DOHH2 (cell line): Measurements from ENCODE around the gene DNMBP.
A peak's percentile ranks its signal among the peaks of the same experiment; 100 is the strongest.

Experiments
- H3F3A ChIP-seq: fragments of 200-600 bp; sonication (generic), shearing (Covaris generic); 2 replicates; pipeline ENCODE4 v1.6.0; 2016; ENCODE audit warnings: antibody characterized with exemption, mild to moderate bottlenecking; ENCODE audit not compliant: control insufficient read depth, insufficient read depth
- H3K27ac ChIP-seq: fragments of 200-600 bp; sonication (generic); 2 replicates; pipeline ENCODE4 v1.5.1; 2014; ENCODE audit warnings: low read depth, mild to moderate bottlenecking, low read length, moderate library complexity
- H3K27me3 ChIP-seq: fragments of 200-600 bp; sonication (generic); 2 replicates; pipeline ENCODE4 v1.6.1; 2014; ENCODE audit warnings: mild to moderate bottlenecking, low read length, mixed read lengths; ENCODE audit not compliant: control insufficient read depth
- H3K36me3 ChIP-seq: fragments of 200-600 bp; sonication (generic); 2 replicates; pipeline ENCODE4 v1.6.1; 2014; ENCODE audit warnings: mild to moderate bottlenecking, low read length, moderate library complexity, mixed read lengths; ENCODE audit not compliant: control insufficient read depth
- H3K4me1 ChIP-seq: fragments of 200-600 bp; sonication (generic); 2 replicates; pipeline ENCODE4 v1.6.1; 2014; ENCODE audit warnings: mild to moderate bottlenecking, low read length, mixed read lengths; ENCODE audit not compliant: control insufficient read depth
- H3K4me2 ChIP-seq: fragments of 200-600 bp; sonication (generic); 2 replicates; pipeline ENCODE4 v1.6.0; 2014; ENCODE audit warnings: mild to moderate bottlenecking, low read length, moderate library complexity
- H3K4me3 ChIP-seq: fragments of 200-600 bp; sonication (generic); 2 replicates; pipeline ENCODE4 v1.5.1; 2014; ENCODE audit warnings: mild to moderate bottlenecking, low read length, mixed read lengths
- H3K79me2 ChIP-seq: fragments of 200-600 bp; sonication (generic); 2 replicates; pipeline ENCODE4 v1.6.1; 2014; ENCODE audit warnings: mild to moderate bottlenecking, low read length, mixed read lengths; ENCODE audit not compliant: control insufficient read depth
- H3K9me2 ChIP-seq: fragments of 200-600 bp; sonication (generic); replicated peaks from 2 replicates; pipeline ENCODE4 v1.6.1; 2014; ENCODE audit warnings: mild to moderate bottlenecking, low read length, mixed read lengths; ENCODE audit not compliant: control insufficient read depth
- H3K9me3 ChIP-seq: fragments of 200-600 bp; sonication (generic); 2 replicates; pipeline ENCODE4 v1.6.1; 2014; ENCODE audit warnings: antibody characterized with exemption, low read length, mixed read lengths; ENCODE audit not compliant: control insufficient read depth, insufficient read depth
- H4K20me1 ChIP-seq: fragments of 200-600 bp; sonication (generic); 2 replicates; pipeline ENCODE4 v1.6.0; 2014; ENCODE audit warnings: low read depth, mild to moderate bottlenecking, antibody characterized with exemption, low read length, moderate library complexity; ENCODE audit not compliant: control insufficient read depth, insufficient read depth
- EZH2phosphoT487 ChIP-seq: fragments of 200-600 bp; sonication (generic); IDR thresholded peaks from 2 replicates; pipeline ENCODE4 v1.6.1; 2017; ENCODE audit warnings: borderline replicate concordance, mild to moderate bottlenecking, antibody characterized with exemption, low read length, moderate library complexity, mixed read lengths
- TF ChIP-seq, protein P1 (sequence below): fragments of 200-600 bp; sonication (generic); IDR thresholded peaks from one replicate; pipeline ENCODE4 v1.5.1; 2014; ENCODE audit warnings: antibody characterized with exemption, mild to moderate bottlenecking, low read depth, low read length; ENCODE audit not compliant: poor library complexity, severe bottlenecking

Gene DNMBP

GRCh38 chr10:99975106-99975829 is 34.5 kb downstream of the DNMBP start:
- no peaks in the 10 kb centered on the region for H3K9me2 ChIP-seq
- H3K36me3 ChIP-seq, result peaks cover 51% of the 10 kb centered on the region
- H3K27ac ChIP-seq, result peak overlapping the region; percentile 97
- H3K4me1 ChIP-seq, result peaks cover 71% of the 10 kb centered on the region
- peak overlapping the region; percentile 66 for H3K4me3 ChIP-seq
- no peaks in the 10 kb centered on the region for H4K20me1 ChIP-seq
- H3K9me3 ChIP-seq, result no peaks in the 10 kb centered on the region
- H3K79me2 ChIP-seq, result peaks cover 94% of the 10 kb centered on the region
- H3K4me2 ChIP-seq, result peak overlapping the region; percentile 91
- peaks cover 26% of the 10 kb centered on the region for H3F3A ChIP-seq
- no peaks in the 10 kb centered on the region for H3K27me3 ChIP-seq
- TF ChIP-seq, protein P1, sequence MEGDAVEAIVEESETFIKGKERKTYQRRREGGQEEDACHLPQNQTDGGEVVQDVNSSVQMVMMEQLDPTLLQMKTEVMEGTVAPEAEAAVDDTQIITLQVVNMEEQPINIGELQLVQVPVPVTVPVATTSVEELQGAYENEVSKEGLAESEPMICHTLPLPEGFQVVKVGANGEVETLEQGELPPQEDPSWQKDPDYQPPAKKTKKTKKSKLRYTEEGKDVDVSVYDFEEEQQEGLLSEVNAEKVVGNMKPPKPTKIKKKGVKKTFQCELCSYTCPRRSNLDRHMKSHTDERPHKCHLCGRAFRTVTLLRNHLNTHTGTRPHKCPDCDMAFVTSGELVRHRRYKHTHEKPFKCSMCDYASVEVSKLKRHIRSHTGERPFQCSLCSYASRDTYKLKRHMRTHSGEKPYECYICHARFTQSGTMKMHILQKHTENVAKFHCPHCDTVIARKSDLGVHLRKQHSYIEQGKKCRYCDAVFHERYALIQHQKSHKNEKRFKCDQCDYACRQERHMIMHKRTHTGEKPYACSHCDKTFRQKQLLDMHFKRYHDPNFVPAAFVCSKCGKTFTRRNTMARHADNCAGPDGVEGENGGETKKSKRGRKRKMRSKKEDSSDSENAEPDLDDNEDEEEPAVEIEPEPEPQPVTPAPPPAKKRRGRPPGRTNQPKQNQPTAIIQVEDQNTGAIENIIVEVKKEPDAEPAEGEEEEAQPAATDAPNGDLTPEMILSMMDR, result no peak
- no peak for TF ChIP-seq EZH2phosphoT487

DNA sequence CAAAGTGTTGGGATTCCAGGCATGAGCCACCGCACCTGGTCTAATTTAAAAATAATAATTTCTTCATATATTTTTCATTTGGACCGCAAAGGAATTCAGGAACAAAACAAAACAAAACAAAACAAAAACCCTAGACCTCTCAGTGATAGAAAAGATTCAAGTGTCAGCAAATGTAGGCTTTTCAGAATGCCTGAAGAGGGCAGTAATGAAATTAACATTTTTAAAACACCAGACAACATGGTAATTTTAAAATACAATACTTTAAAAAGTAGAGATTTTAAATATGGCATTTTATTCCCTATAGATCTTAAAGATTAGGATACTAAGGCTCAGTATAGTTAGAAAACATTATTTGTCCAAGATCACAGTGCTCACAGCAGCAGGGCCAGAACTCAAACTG is 36.6 kb downstream of the DNMBP start:
- H3K36me3 ChIP-seq, result peaks cover 61% of the 10 kb centered on the region
- peak overlapping the region; percentile 34 for H3K27ac ChIP-seq
- no peaks in the 10 kb centered on the region for H3K9me2 ChIP-seq
- peaks cover 51% of the 10 kb centered on the region for H3K4me1 ChIP-seq
- no peak for TF ChIP-seq EZH2phosphoT487
- TF ChIP-seq, protein P1, result peak; percentile 42
- H3F3A ChIP-seq, result peaks cover 26% of the 10 kb centered on the region
- H3K79me2 ChIP-seq, result peaks cover 80% of the 10 kb centered on the region
- H4K20me1 ChIP-seq, result no peaks in the 10 kb centered on the region
- no peak overlapping the region for H3K4me3 ChIP-seq
- H3K4me2 ChIP-seq, result peak overlapping the region; percentile 20; the same call in 1 of the 2 replicates
- no peaks in the 10 kb centered on the region for H3K27me3 ChIP-seq
- H3K9me3 ChIP-seq, result no peaks in the 10 kb centered on the region

- Histone ChIP-seq H3K4me3 (no peak overlapping the region), H3K27ac (no peak overlapping the region), H3K9me3 (no peaks in the 10 kb centered on the region), H4K20me1 (no peaks in the 10 kb centered on the region), H3K4me1 (no peaks in the 10 kb centered on the region), H3K36me3 (peaks cover 73% of the 10 kb centered on the region), H3F3A (0 out of 2 replicates have a peak, but pooled peaks cover 3% of the 10 kb centered on the region), H3K9me2 (no peaks in the 10 kb centered on the region), H3K79me2 (peaks cover 35% of the 10 kb centered on the region), H3K4me2 (no peak overlapping the region), H3K27me3 (no peaks in the 10 kb centered on the region)
- TF ChIP-seq EZH2phosphoT487, result no peak
- TF ChIP-seq, protein P1, result no peak
Observed at GRCh38 chr10:99967961-99968360, 41.8 kb downstream of the DNMBP start.
